IMR-90 (cell line): Measurements from ENCODE around the gene TLR10.

ENCODE experiments used
- BHLHE40 ChIP-seq: fragments of 150-350 bp; IDR thresholded peaks from 2 replicates; pipeline ENCODE4 v1.6.1; 2016; ENCODE audit warnings: mild to moderate bottlenecking, low read depth, low read length
- CEBPB ChIP-seq: IDR thresholded peaks from 2 replicates; pipeline ENCODE4 v1.6.1; 2012; ENCODE audit warnings: low read depth, low read length, improper control_type of control experiment
- FOS ChIP-seq: fragments of 150-350 bp; IDR thresholded peaks from 2 replicates; pipeline ENCODE4 v1.6.1; 2016; ENCODE audit warnings: low read depth, low read length
- MAFK ChIP-seq: IDR thresholded peaks from 2 replicates; pipeline ENCODE4 v1.6.1; 2012; ENCODE audit warnings: low read depth, low read length, improper control_type of control experiment
- NFE2L2 ChIP-seq: fragments of 150-350 bp; IDR thresholded peaks from 2 replicates; pipeline ENCODE4 v1.6.1; 2016; ENCODE audit warnings: low read depth, mild to moderate bottlenecking, low read length
- POLR2A ChIP-seq: IDR thresholded peaks from 2 replicates; pipeline ENCODE4 v1.6.1; 2012; ENCODE audit warnings: mild to moderate bottlenecking, low read depth, low read length
- RAD21 ChIP-seq: IDR thresholded peaks from 2 replicates; pipeline ENCODE4 v1.6.1; 2012; ENCODE audit warnings: low read length, improper control_type of control experiment
- RFX5 ChIP-seq: IDR thresholded peaks from 2 replicates; pipeline ENCODE4 v1.8.0; 2012; ENCODE audit warnings: low read depth, mild to moderate bottlenecking, low read length, moderate library complexity
- USF2 ChIP-seq: fragments of 150-350 bp; IDR thresholded peaks from 2 replicates; pipeline ENCODE4 v1.6.1; 2017; ENCODE audit warnings: mild to moderate bottlenecking, antibody characterized with exemption, low read length, low read depth
- TF ChIP-seq, protein P1 (sequence below): conservative IDR thresholded peaks from 2 replicates; pipeline ENCODE4 v1.5.1; 2012; ENCODE audit warnings: mild to moderate bottlenecking, low read depth, low read length, improper control_type of control experiment
- TF ChIP-seq, protein P2 (sequence below): fragments of 150-350 bp; IDR thresholded peaks from 2 replicates; pipeline ENCODE4 v1.6.1; 2016; ENCODE audit warnings: low read depth, mild to moderate bottlenecking, low read length, moderate library complexity, borderline replicate concordance

DNA sequence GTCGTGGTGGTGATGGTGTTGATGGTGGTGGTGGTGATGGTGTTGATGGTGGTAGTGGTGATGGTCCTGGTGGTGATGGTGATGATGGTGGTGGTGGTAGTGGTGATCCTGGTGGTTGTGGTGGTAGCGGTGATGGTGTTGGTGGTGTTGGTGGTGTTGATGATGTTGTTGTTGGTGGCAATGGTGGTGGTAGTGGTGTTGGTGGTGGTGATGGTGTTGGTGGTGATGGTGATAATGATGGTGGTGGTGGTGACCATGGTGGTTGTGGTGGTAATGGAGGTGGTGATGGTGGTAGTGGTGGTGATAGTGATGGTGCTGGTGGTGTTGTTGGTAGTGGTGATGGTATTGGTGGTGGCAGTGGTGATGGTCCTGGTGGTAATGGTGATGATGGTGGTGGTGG, 49.1 kb downstream of the TLR10 start:
- TF ChIP-seq, protein P1, sequence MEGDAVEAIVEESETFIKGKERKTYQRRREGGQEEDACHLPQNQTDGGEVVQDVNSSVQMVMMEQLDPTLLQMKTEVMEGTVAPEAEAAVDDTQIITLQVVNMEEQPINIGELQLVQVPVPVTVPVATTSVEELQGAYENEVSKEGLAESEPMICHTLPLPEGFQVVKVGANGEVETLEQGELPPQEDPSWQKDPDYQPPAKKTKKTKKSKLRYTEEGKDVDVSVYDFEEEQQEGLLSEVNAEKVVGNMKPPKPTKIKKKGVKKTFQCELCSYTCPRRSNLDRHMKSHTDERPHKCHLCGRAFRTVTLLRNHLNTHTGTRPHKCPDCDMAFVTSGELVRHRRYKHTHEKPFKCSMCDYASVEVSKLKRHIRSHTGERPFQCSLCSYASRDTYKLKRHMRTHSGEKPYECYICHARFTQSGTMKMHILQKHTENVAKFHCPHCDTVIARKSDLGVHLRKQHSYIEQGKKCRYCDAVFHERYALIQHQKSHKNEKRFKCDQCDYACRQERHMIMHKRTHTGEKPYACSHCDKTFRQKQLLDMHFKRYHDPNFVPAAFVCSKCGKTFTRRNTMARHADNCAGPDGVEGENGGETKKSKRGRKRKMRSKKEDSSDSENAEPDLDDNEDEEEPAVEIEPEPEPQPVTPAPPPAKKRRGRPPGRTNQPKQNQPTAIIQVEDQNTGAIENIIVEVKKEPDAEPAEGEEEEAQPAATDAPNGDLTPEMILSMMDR: no peak
- TF ChIP-seq POLR2A (no peak), MAFK (no peak), FOS (no peak), RFX5 (no peak), BHLHE40 (no peak), USF2 (no peak), RAD21 (no peak), CEBPB (no peak), NFE2L2 (no peak)
- TF ChIP-seq, protein P2, sequence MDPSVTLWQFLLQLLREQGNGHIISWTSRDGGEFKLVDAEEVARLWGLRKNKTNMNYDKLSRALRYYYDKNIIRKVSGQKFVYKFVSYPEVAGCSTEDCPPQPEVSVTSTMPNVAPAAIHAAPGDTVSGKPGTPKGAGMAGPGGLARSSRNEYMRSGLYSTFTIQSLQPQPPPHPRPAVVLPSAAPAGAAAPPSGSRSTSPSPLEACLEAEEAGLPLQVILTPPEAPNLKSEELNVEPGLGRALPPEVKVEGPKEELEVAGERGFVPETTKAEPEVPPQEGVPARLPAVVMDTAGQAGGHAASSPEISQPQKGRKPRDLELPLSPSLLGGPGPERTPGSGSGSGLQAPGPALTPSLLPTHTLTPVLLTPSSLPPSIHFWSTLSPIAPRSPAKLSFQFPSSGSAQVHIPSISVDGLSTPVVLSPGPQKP: no peak
